Nephron (organoid): Measurements from ENCODE around the gene PHIP.
"Not testable (repeated sequence)": the region's sequence is repeated elsewhere in the genome, so short reads cannot be mapped to it uniquely, and the experiment has no call there.

Experiments
- H3K27ac Mint-ChIP-seq, 3 experiments: 2 replicates each; pipeline ENCODE4 v1.8.0; 2020; ENCODE audit warnings: mixed read lengths in 3 of 3, mild to moderate bottlenecking in 2 of 3, moderate library complexity in 1 of 3
- H3K27me3 Mint-ChIP-seq: 2 replicates; pipeline ENCODE4 v1.8.0; 2021; ENCODE audit warnings: low read depth, mild to moderate bottlenecking, moderate library complexity, mixed read lengths
- H3K36me3 Mint-ChIP-seq: 2 replicates; pipeline ENCODE4 v1.8.0; 2020; ENCODE audit warnings: low read depth, mixed read lengths
- H3K4me1 Mint-ChIP-seq: 2 replicates; pipeline ENCODE4 v1.8.0; 2020; ENCODE audit warnings: mixed read lengths
- H3K4me3 Mint-ChIP-seq, 3 experiments: 2 replicates each; pipeline ENCODE4 v1.8.0; 2020; ENCODE audit warnings: mild to moderate bottlenecking in 3 of 3, mixed read lengths in 3 of 3, moderate library complexity in 2 of 3
- H3K9me3 Mint-ChIP-seq: 2 replicates; pipeline ENCODE4 v1.8.0; 2020; ENCODE audit warnings: mixed read lengths
- TF ChIP-seq, protein P1 (sequence below), 3 experiments: fragments of 200-600 bp; sonication (generic); IDR thresholded peaks; one replicate each; pipeline ENCODE4 v1.5.0; 2021; ENCODE audit warnings: antibody characterized with exemption in 3 of 3; ENCODE audit not compliant: unreplicated experiment in 3 of 3

The PHIP gene

DNA sequence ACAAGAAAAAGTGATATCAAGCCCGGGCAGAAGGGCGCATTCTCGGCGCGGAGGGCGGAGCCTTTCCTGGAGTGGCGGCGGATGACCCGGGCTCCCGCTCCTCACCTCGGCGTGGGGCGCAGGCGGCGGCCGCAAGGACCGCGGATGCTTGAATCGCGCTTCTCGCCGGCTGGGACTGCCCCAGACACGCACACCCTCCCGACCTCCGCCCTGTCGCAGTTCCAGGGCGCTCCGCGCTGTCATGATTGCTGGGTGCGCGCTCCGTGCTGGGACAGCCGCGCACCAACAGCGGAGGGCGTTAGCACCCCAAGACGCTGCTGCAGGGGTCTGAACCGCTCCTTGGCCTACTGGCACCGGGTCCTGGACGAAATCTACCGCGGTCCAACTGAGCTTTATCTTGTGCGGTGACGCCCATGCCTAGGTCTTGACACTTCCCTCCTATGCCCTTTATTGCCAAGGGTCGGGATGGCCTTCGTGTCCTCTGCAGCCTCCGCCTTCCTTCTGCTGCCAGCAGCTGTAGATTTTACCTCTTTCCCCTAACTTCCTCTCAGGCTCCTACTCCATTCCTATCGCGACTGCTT, 167.4 kb downstream of the PHIP start:
- Mint-ChIP-seq H3K27me3 (peaks cover 14% of the 10 kb centered on the region), H3K4me3 (peak overlapping the region; percentile 75 to 81 (median 75)), H3K27ac (no peak overlapping the region), H3K36me3 (peaks cover 31% of the 10 kb centered on the region), H3K9me3 (peaks cover 2% of the 10 kb centered on the region), H3K4me1 (peaks cover 12% of the 10 kb centered on the region)
- TF ChIP-seq, protein P1, sequence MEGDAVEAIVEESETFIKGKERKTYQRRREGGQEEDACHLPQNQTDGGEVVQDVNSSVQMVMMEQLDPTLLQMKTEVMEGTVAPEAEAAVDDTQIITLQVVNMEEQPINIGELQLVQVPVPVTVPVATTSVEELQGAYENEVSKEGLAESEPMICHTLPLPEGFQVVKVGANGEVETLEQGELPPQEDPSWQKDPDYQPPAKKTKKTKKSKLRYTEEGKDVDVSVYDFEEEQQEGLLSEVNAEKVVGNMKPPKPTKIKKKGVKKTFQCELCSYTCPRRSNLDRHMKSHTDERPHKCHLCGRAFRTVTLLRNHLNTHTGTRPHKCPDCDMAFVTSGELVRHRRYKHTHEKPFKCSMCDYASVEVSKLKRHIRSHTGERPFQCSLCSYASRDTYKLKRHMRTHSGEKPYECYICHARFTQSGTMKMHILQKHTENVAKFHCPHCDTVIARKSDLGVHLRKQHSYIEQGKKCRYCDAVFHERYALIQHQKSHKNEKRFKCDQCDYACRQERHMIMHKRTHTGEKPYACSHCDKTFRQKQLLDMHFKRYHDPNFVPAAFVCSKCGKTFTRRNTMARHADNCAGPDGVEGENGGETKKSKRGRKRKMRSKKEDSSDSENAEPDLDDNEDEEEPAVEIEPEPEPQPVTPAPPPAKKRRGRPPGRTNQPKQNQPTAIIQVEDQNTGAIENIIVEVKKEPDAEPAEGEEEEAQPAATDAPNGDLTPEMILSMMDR (IDR thresholded peaks at IDR 0.05; ENCODE audit: unreplicated experiment in 3 of 3): no peak

DNA sequence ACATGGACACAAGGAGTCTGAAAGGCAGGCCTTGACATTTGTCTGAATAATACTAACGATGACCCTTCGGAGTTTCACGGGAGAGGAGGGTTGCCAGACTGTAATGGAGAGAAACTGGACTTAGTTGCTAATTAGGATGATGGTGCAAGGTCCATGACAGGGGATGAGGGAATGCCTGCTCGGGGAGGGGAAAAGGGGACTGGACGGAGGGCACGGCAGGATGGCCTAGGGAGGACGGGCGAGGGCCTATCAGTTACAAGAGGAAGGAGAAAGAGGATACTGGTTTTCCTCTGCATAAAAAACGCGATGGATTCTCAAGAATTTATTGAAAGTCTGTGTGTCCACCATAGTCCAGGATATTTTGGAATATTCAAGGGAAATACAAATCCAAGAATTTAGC, 168.0 kb downstream of the PHIP start:
- peaks cover 31% of the 10 kb centered on the region for H3K36me3 Mint-ChIP-seq
- H3K27ac Mint-ChIP-seq: no peak overlapping the region
- TF ChIP-seq, protein P1 (IDR thresholded peaks at IDR 0.05; ENCODE audit: unreplicated experiment in 3 of 3): no peak

DNA sequence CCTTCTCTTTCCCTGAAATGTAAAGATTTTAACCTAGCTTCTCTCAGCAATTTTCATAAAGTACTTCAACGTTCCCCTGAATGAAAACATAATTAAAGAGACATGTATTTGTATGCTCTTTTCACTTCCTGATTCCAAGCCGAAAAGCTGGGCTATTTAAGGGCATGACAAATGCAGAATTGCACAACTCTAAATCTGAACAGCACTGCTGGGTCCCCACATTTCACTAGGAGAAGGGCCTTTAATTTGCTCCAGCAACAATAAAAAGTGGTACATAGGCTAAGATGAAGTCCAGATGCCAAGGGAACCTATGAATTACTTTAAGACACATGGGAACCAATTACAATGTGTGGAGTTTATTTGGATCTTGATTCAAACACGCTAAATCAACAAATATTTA, 168.7 kb downstream of the PHIP start:
- no peak overlapping the region for H3K27ac Mint-ChIP-seq
- H3K4me1 Mint-ChIP-seq: peaks cover 12% of the 10 kb centered on the region
- TF ChIP-seq, protein P1 (IDR thresholded peaks at IDR 0.05; ENCODE audit: unreplicated experiment in 3 of 3): no peak
- peak overlapping the region; percentile 56 to 81 (median 75) for H3K4me3 Mint-ChIP-seq
- peaks cover 14% of the 10 kb centered on the region for H3K27me3 Mint-ChIP-seq
- H3K36me3 Mint-ChIP-seq: peaks cover 31% of the 10 kb centered on the region
- H3K9me3 Mint-ChIP-seq: no peaks in the 10 kb centered on the region

More for the DNA sequence above, 168.0 kb downstream of the PHIP start:
- Mint-ChIP-seq H3K4me1 (peaks cover 12% of the 10 kb centered on the region), H3K4me3 (peak overlapping the region; percentile 56 to 81 (median 75)), H3K27me3 (peaks cover 14% of the 10 kb centered on the region), H3K9me3 (no peaks in the 10 kb centered on the region)

DNA sequence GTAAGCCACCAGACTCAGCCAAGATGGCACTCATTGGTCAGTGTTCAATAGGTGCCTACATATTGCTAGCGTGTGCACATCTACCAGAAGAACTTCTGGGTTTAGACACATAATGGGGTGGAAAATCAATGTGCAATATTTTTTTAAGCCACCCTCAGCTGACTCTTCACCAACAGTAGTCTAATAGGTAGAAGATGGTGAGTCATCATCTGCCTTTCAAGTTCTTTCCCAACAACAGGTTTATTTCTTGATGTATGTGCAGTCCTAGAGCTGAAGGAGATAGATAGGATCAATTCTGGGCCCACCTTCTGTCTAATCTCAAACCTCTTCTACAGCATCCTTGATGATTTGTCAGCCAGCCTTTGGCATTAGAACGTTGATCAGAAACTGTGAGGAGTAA, 169.4 kb downstream of the PHIP start:
- TF ChIP-seq, protein P1 (IDR thresholded peaks at IDR 0.05; ENCODE audit: unreplicated experiment in 3 of 3): no peak
- no peak overlapping the region for H3K4me3 Mint-ChIP-seq
- peaks cover 38% of the 10 kb centered on the region for H3K36me3 Mint-ChIP-seq
- H3K27ac Mint-ChIP-seq: no peak overlapping the region
- H3K4me1 Mint-ChIP-seq: peaks cover 12% of the 10 kb centered on the region
- H3K9me3 Mint-ChIP-seq: no peaks in the 10 kb centered on the region
- peaks cover 14% of the 10 kb centered on the region for H3K27me3 Mint-ChIP-seq

DNA sequence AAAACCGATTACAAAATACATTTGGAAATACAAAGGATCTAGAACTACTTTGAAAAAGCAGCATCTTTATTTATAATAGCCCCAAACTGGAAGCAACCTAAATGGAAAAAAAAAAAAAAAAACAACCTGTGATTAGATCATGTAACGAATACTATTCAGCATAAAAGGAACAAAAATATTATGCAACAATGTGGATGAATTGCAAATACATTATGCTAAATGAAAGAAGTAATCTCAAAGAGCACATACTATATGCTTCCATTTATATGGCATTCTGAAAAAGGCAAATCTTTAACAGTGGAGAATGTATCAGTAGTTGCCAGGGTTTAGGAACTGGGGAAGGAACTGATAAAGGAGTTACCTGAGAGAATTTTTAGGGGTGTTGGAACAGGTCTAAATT, 181.8 kb downstream of the PHIP start:
- Mint-ChIP-seq H3K9me3 (peaks cover 6% of the 10 kb centered on the region), H3K27ac (no peak overlapping the region), H3K4me1 (no peaks in the 10 kb centered on the region), H3K4me3 (no peak overlapping the region), H3K36me3 (peaks cover 22% of the 10 kb centered on the region), H3K27me3 (no peaks in the 10 kb centered on the region)
- TF ChIP-seq, protein P1 (IDR thresholded peaks at IDR 0.05; ENCODE audit: unreplicated experiment in 3 of 3): no peak

DNA sequence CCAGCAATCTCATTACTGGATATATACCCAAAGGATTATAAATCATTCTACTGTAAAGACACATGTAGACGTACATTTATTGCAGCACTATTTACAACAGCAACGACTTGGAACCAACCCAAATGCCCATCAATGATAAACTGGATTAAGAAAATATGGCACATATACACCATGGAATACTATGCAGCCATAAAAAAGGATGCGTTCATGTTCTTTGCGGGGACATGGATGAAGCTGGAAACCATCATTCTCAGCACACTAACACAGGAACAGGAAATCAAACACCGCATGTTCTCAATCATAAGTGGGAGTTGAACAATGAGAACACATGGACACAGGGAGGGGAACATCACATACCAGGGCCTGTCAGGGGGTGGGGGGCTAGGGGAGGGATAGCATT, 188.2 kb downstream of the PHIP start:
- H3K27me3 Mint-ChIP-seq: not testable (repeated sequence)

More for the DNA sequence above, 188.2 kb downstream of the PHIP start:
- Mint-ChIP-seq H3K9me3 (peaks cover 18% of the 10 kb centered on the region), H3K36me3 (peaks cover 65% of the 10 kb centered on the region)
- H3K27ac Mint-ChIP-seq, H3K4me3 Mint-ChIP-seq, H3K4me1 Mint-ChIP-seq: not testable (repeated sequence)
